GM23248 (cell line): Measurements from ENCODE around the gene ONECUT3. TPM values are rescaled to one million over a fixed set of nuclear protein-coding genes. Genes with fewer than 3 reads are reported as not detected.

Experiments
- DNase-seq: peaks from one replicate; pipeline ENCODE4 v3.0.0-alpha.2; 2015
- H2AFZ ChIP-seq: fragments of 200-600 bp; sonication (generic); 2 replicates; pipeline ENCODE4 v1.6.1; 2016; ENCODE audit warnings: antibody characterized with exemption
- H3F3A ChIP-seq: fragments of 200-600 bp; sonication (generic); 2 replicates; pipeline ENCODE4 v1.6.1; 2016; ENCODE audit warnings: mild to moderate bottlenecking, antibody characterized with exemption, mixed run types; ENCODE audit not compliant: insufficient read depth
- H3K27ac ChIP-seq: fragments of 200-600 bp; sonication (generic); 2 replicates; pipeline ENCODE4 v1.5.1; 2016; ENCODE audit warnings: mild to moderate bottlenecking
- H3K27me3 ChIP-seq: fragments of 200-600 bp; sonication (generic); replicated peaks from 2 replicates; pipeline ENCODE4 v1.6.1; 2016; ENCODE audit warnings: mild to moderate bottlenecking; ENCODE audit not compliant: insufficient read depth
- H3K36me3 ChIP-seq: fragments of 200-600 bp; sonication (generic); 2 replicates; pipeline ENCODE4 v1.6.1; 2016; ENCODE audit warnings: low read depth, mild to moderate bottlenecking
- H3K4me1 ChIP-seq: fragments of 200-600 bp; sonication (generic); 2 replicates; pipeline ENCODE4 v1.6.1; 2016; ENCODE audit warnings: mild to moderate bottlenecking; ENCODE audit not compliant: insufficient read depth
- H3K4me2 ChIP-seq: fragments of 200-600 bp; sonication (generic); one replicate; pipeline ENCODE4 v1.6.1; 2016; ENCODE audit warnings: mild to moderate bottlenecking; ENCODE audit not compliant: unreplicated experiment
- H3K4me3 ChIP-seq: fragments of 200-600 bp; sonication (generic); 2 replicates; pipeline ENCODE4 v1.5.1; 2016; ENCODE audit warnings: mild to moderate bottlenecking
- H3K79me2 ChIP-seq: fragments of 200-600 bp; sonication (generic); 2 replicates; pipeline ENCODE4 v1.6.1; 2016; ENCODE audit warnings: mild to moderate bottlenecking; ENCODE audit not compliant: insufficient read depth
- H3K9ac ChIP-seq: fragments of 200-600 bp; sonication (generic); 2 replicates; pipeline ENCODE4 v1.6.1; 2016; ENCODE audit warnings: mild to moderate bottlenecking
- H3K9me2 ChIP-seq: fragments of 200-600 bp; sonication (generic); 2 replicates; pipeline ENCODE4 v1.6.1; 2016; ENCODE audit warnings: mixed run types, mild to moderate bottlenecking, moderate library complexity; ENCODE audit not compliant: insufficient read depth
- H3K9me3 ChIP-seq: fragments of 200-600 bp; sonication (generic); one replicate; pipeline ENCODE4 v1.6.1; 2017; ENCODE audit warnings: low read depth
- H4K20me1 ChIP-seq: fragments of 200-600 bp; sonication (generic); 2 replicates; pipeline ENCODE4 v1.6.0; 2016; ENCODE audit not compliant: insufficient read depth
- EZH2 ChIP-seq: fragments of 200-600 bp; sonication (generic); IDR thresholded peaks from 2 replicates; pipeline ENCODE4 v1.6.1; 2018; ENCODE audit warnings: antibody characterized with exemption, mild to moderate bottlenecking; ENCODE audit not compliant: insufficient read depth, poor library complexity, severe bottlenecking
- EZH2phosphoT487 ChIP-seq: fragments of 200-600 bp; sonication (generic); IDR thresholded peaks from 2 replicates; pipeline ENCODE4 v1.6.1; 2018; ENCODE audit warnings: antibody characterized with exemption, moderate library complexity, mild to moderate bottlenecking, low read depth; ENCODE audit not compliant: insufficient read depth
- WGBS, 2 experiments: methylation state at CpG; one replicate each; pipeline ENCODE4 v1.1.6; 2015 to 2017; ENCODE audit warnings: low lambda C conversion rate in 2 of 2, low coverage in 1 of 2; ENCODE audit errors: missing lambda C conversion rate in 2 of 2; 5-methylcytosine and 5-hydroxymethylcytosine counted together
- in situ Hi-C: fragments of 300-500 bp; cut with MboI; formaldehyde crosslinking; loops from 2 replicates; pipeline ENCODE4 v1.15.0; 2020
- polyA plus RNA-seq: library from polyadenylated mRNA; unstranded; fragments of >200 nt; fragmentation: Nextera tagmentation; extraction: Ambion mirVana; gene quantifications from 2 replicates; pipeline ENCODE4 v1.2.1, GENCODE V29; 2016
- total RNA-seq: library from RNA; depleted of rRNA; stranded (reverse); fragments of >200 nt; shearing (Covaris generic); gene quantifications from 2 replicates; pipeline ENCODE4 v1.2.3, GENCODE V29; 2014

ONECUT3 gene
- total and polyA plus RNA-seq, 2 experiments from 2014 or later: not detected

DNA sequence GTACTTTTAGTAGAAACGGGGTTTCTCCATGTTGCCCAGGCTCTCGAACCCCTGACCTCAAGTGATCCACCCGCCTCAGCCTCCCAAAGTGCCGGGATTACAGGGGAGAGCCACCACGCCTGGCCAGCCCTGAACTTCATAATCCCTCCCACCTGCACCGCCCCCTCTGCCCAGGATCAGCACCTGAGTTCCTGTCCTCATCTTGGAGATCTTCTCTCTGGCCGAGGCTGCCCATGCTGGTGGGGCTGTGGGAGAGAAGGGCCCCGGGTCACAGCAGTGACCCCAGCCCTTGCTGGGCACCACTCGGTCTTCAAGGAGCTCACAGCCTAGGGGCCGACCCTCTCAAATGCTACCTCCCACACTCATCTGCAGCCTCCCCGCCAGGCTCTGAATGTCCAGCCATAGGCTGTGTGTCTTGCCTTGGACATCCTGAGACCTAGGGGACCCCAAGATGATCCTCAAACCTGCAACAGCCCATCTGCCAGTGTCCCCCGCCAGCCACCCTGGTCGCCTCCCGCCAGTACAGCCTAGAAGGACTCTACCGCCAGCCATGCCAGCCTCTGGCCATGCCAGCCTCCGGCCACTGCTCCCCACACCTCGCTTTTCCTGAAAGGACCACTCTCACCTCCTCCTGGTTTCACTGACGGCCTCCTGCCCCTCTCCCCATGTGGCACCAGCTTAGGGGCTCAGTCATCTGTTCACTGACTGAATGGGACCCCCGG is 57.3 kb downstream of the ONECUT3 start:
- H3K79me2 ChIP-seq: no peaks in the 10 kb centered on the region
- H3K4me3 ChIP-seq: no peak overlapping the region
- no peak for DNase-seq
- TF ChIP-seq EZH2phosphoT487: no peak
- TF ChIP-seq EZH2: no peak
- no peak overlapping the region for H3K27ac ChIP-seq
- H3K27me3 ChIP-seq: no peaks in the 10 kb centered on the region
- no peaks in the 10 kb centered on the region for H3F3A ChIP-seq
- 81 to 91% methylated on average over 18 to 19 of the region's 19 CpGs for WGBS, 2 experiments
- no peaks in the 10 kb centered on the region for H3K9me2 ChIP-seq
- H3K4me1 ChIP-seq: peaks cover 3% of the 10 kb centered on the region; the same call in 1 of the 2 replicates
- no peaks in the 10 kb centered on the region for H3K9me3 ChIP-seq
- H3K36me3 ChIP-seq: no peaks in the 10 kb centered on the region
- no peak overlapping the region for H3K4me2 ChIP-seq
- in situ Hi-C loops: no loop called here
- no peak overlapping the region for H3K9ac ChIP-seq
- H2AFZ ChIP-seq: no peak overlapping the region
- no peaks in the 10 kb centered on the region for H4K20me1 ChIP-seq

DNA sequence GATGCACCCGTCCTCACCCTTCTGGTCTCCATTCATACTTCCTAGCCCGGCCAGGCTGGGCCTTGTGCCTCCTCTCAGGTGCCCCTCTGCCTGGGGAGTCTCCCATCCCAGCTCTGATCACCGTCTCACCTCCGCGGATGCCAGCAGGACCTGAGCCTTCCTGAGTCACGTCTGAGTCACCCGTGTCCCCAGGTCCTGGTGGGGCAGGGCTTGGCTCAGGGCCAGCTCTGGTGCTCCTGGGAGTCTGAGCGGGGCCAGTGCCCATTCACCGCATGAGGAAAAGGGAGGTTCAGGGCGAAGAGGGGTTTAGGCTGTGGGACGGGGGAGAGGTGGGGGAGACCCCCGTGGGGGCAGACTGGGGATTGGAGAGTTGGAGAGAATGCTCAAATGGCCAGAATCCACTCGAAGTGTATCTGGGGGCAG is 58.2 kb downstream of the ONECUT3 start:
- H4K20me1 ChIP-seq: no peaks in the 10 kb centered on the region
- TF ChIP-seq EZH2: no peak
- no peak for TF ChIP-seq EZH2phosphoT487
- peak; percentile 86 for DNase-seq

DNA sequence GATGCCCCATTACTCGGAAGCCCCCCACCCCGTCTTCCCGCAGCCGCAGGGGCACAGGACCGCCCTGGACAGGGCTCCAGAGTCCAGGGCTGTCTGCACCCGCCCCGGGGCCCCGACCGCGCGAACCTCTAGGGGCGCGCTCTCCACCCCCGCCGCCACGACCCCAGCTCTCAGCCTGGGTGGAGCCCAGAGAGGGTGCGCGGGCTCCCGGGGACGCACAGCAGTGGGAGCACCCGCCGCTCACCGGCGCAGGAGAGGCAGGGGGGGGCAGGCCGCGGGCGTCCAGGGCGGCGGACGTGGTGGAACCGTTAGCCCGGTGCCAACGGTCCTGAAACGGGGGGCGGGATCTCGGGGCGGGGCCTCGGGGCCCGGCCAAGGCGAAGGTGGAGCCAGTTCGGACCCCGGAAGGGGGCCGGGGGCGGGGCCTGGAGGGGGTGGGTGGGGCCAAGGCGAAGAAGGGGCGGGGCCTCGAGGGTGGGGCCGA is 58.7 kb downstream of the ONECUT3 start, which contains the start of gene ATP8B3:
Gene ATP8B3 (minus strand): TSS at position 335 of the 484 bp plus-strand sequence. CDS start 540 bp downstream, outside the sequence.
- in situ Hi-C loops: no loop called here
- WGBS, 2 experiments: 3 to 4% methylated on average over 24 to 39 of the region's 48 CpGs
- TF ChIP-seq EZH2 (no peak), EZH2phosphoT487 (no peak)

More for the DNA sequence above, 58.2 kb downstream of the ONECUT3 start:
- Histone ChIP-seq H3K9me2 (no peaks in the 10 kb centered on the region), H2AFZ (peak overlapping the region; percentile 50), H3K4me1 (peaks cover 3% of the 10 kb centered on the region; the same call in 1 of the 2 replicates), H3K36me3 (no peaks in the 10 kb centered on the region), H3K4me3 (peak overlapping the region; percentile 77), H3K27me3 (no peaks in the 10 kb centered on the region), H3K9me3 (no peaks in the 10 kb centered on the region), H3K27ac (no peak overlapping the region), H3K4me2 (peak overlapping the region; percentile 47), H3F3A (no peaks in the 10 kb centered on the region), H3K9ac (peak overlapping the region; percentile 25), H3K79me2 (no peaks in the 10 kb centered on the region)
- in situ Hi-C loops: no loop called here
- 15 to 17% methylated on average over 10 to 13 of the region's 13 CpGs for WGBS, 2 experiments

DNA sequence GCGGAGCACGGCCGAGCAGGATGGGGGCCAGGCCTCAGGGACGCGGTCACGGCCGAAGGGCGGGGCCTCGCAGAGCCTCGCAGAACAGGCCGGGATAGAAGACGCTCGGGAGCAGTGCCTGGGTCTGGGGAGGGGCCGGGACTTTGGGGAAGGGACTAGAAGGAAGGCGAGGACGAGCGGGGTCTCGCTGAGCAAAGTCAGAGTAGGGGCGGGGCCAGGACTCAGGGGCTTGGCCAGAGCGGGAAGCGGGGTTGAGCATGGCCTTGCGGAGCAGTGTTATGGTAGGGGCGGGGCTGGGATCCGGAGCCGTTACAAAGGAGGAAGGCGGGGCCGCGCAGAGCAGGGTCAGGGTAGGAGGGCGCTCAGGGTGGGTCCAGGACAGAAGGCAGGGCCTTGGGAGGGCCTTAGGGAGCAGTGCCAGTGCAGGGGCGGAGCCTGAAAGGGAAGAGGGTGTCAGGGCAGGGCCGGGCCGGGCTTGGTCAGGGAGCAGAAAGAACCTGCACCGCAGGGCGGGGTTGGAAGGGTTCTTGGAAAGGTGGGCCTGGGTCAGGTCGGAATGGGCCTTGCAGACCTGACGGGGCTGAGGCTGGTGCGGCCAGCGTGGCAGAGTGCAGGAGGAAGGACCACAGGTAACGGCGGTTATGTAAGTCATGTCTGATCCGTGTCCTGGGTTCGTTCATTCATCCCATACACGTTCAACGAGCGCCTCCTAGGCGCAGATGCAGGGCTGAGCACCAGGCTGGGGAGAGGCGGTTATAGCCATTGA is 59.3 kb downstream of the ONECUT3 start:
- TF ChIP-seq EZH2phosphoT487 (no peak), EZH2 (no peak)
- Histone ChIP-seq H3K4me2 (peak overlapping the region; percentile 93), H3K27me3 (no peaks in the 10 kb centered on the region), H3K9me2 (no peaks in the 10 kb centered on the region), H3K36me3 (no peaks in the 10 kb centered on the region), H3K9me3 (no peaks in the 10 kb centered on the region), H3K27ac (no peak overlapping the region), H3K79me2 (no peaks in the 10 kb centered on the region), H3F3A (no peaks in the 10 kb centered on the region), H3K4me1 (peaks cover 3% of the 10 kb centered on the region; the same call in 1 of the 2 replicates), H4K20me1 (no peaks in the 10 kb centered on the region), H3K4me3 (peak overlapping the region; percentile 77), H2AFZ (peak overlapping the region; percentile 83), H3K9ac (peak overlapping the region; percentile 68)
- 1 to 2% methylated on average over 20 to 47 of the region's 47 CpGs for WGBS, 2 experiments
- in situ Hi-C loops: no loop called here
- DNase-seq: peak; percentile 94

More for the DNA sequence above, 58.7 kb downstream of the ONECUT3 start, which contains the start of gene ATP8B3:
- DNase-seq: no peak
- Histone ChIP-seq H3K4me3 (peak within 1 kb of the TSS; percentile 77), H3K9me2 (no peaks in the 10 kb centered on the region), H3K4me1 (peaks cover 3% of the 10 kb centered on the region; the same call in 1 of the 2 replicates), H3K9ac (peak within 1 kb of the TSS; percentile 68), H3K4me2 (peak within 1 kb of the TSS; percentile 93), H3K9me3 (no peaks in the 10 kb centered on the region), H3K27ac (no peak within 1 kb of the TSS), H4K20me1 (no peaks in the 10 kb centered on the region), H3F3A (no peaks in the 10 kb centered on the region), H3K79me2 (no peaks in the 10 kb centered on the region), H2AFZ (peak within 1 kb of the TSS; percentile 83), H3K36me3 (no peaks in the 10 kb centered on the region), H3K27me3 (no peaks in the 10 kb centered on the region)
